Chondrocyte (in vitro differentiated cells): ENCODE measurements around the gene PXN. TPM values are rescaled to one million over a fixed set of nuclear protein-coding genes. Genes with fewer than 3 reads are reported as not detected.

Source experiments
- DNase-seq: peaks from one replicate; pipeline ENCODE4 v3.0.0; 2021; ENCODE audit warnings: mixed read lengths, low spot score
- H3K27ac Mint-ChIP-seq: one replicate; pipeline ENCODE4 v1.8.0; 2021; ENCODE audit warnings: mild to moderate bottlenecking, moderate library complexity, mixed read lengths; ENCODE audit not compliant: unreplicated experiment
- H3K27me3 Mint-ChIP-seq: 2 replicates; pipeline ENCODE4 v1.8.0; 2021; ENCODE audit warnings: low read depth, mixed read lengths
- H3K36me3 Mint-ChIP-seq: 2 replicates; pipeline ENCODE4 v1.8.0; 2021; ENCODE audit warnings: low read depth, mixed read lengths
- H3K4me1 Mint-ChIP-seq: 2 replicates; pipeline ENCODE4 v1.8.0; 2021; ENCODE audit warnings: low read depth, mild to moderate bottlenecking, mixed read lengths
- H3K4me3 Mint-ChIP-seq: one replicate; pipeline ENCODE4 v1.8.0; 2021; ENCODE audit warnings: mild to moderate bottlenecking, moderate library complexity, mixed read lengths; ENCODE audit not compliant: unreplicated experiment
- H3K9me3 Mint-ChIP-seq: 2 replicates; pipeline ENCODE4 v1.8.0; 2021; ENCODE audit warnings: low read depth, mixed read lengths
- CTCF ChIP-seq: fragments of 200-600 bp; sonication (generic); IDR thresholded peaks from 2 replicates; pipeline ENCODE4 v1.5.0; 2021; ENCODE audit warnings: antibody characterized with exemption, mild to moderate bottlenecking, moderate library complexity
- total RNA-seq: library from RNA; stranded (reverse); gene quantifications from 3 replicates; pipeline ENCODE4 v1.2.1, GENCODE V29; 2021

PXN gene
- total RNA-seq, 1 donor from 2014 or later: 70.5 TPM

GRCh38 chr12:120170631-120171030 is 94.9 kb downstream of the PXN start:
- Mint-ChIP-seq H3K36me3 (peaks cover 37% of the 10 kb centered on the region), H3K4me1 (no peaks in the 10 kb centered on the region)
- DNase-seq: no peak

GRCh38 chr12:120169946-120170345 is 95.6 kb downstream of the PXN start:
- Mint-ChIP-seq H3K27me3 (no peaks in the 10 kb centered on the region), H3K4me3 (no peak overlapping the region), H3K27ac (no peak overlapping the region), H3K9me3 (no peaks in the 10 kb centered on the region), H3K36me3 (peaks cover 36% of the 10 kb centered on the region), H3K4me1 (no peaks in the 10 kb centered on the region)
- DNase-seq: no peak
- TF ChIP-seq CTCF: no peak

More at GRCh38 chr12:120170631-120171030, 94.9 kb downstream of the PXN start:
- TF ChIP-seq CTCF: no peak
- H3K9me3 Mint-ChIP-seq: no peaks in the 10 kb centered on the region
- no peaks in the 10 kb centered on the region for H3K27me3 Mint-ChIP-seq
- no peak overlapping the region for H3K27ac Mint-ChIP-seq
- H3K4me3 Mint-ChIP-seq: no peak overlapping the region

- Mint-ChIP-seq H3K27ac (no peak overlapping the region), H3K27me3 (no peaks in the 10 kb centered on the region), H3K36me3 (peaks cover 34% of the 10 kb centered on the region), H3K4me1 (no peaks in the 10 kb centered on the region), H3K4me3 (no peak overlapping the region), H3K9me3 (no peaks in the 10 kb centered on the region)
- TF ChIP-seq CTCF: no peak
- no peak for DNase-seq
Measured at GRCh38 chr12:120168337-120168736, 97.2 kb downstream of the PXN start.

DNA sequence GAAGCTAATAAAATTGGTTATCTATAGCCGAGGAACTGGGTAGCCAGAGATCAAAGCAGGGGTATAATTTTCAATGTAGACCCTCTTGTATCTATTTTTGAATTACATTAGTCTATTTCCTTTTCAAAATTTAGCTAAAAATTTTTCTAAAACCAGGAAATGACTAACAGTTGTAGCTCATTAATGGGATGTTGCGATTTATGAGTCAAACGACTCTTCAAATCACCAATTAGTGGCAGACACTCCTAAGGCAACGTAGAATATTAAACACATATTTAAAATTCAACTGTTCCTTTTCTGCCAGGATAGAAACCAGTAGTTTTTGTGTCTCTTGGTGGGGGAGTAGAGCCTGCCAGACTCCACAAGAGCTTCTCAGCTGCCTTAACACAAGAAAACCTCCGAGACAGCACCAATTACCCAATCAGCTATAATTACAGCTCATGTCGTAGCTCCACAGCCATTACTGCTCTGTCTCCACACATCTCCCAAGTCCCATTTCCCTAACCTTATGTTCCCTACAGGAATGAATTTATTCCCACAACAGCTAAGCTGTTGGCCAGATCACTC is 97.9 kb downstream of the PXN start:
- Mint-ChIP-seq H3K36me3 (peaks cover 37% of the 10 kb centered on the region), H3K27me3 (no peaks in the 10 kb centered on the region), H3K4me3 (no peak overlapping the region), H3K9me3 (no peaks in the 10 kb centered on the region), H3K27ac (no peak overlapping the region), H3K4me1 (no peaks in the 10 kb centered on the region)
- no peak for DNase-seq
- TF ChIP-seq CTCF: no peak

- TF ChIP-seq CTCF: no peak
- Mint-ChIP-seq H3K27ac (no peak overlapping the region), H3K4me3 (no peak overlapping the region), H3K9me3 (no peaks in the 10 kb centered on the region), H3K4me1 (no peaks in the 10 kb centered on the region), H3K27me3 (no peaks in the 10 kb centered on the region), H3K36me3 (peaks cover 48% of the 10 kb centered on the region)
- no peak for DNase-seq
Measured at GRCh38 chr12:120164293-120164692, 101.2 kb downstream of the PXN start.
